SK-N-MC (cell line): ENCODE results near the gene C20orf202.

Experiments
- EZH2 ChIP-seq: fragments of 200-600 bp; sonication (generic); IDR thresholded peaks from one replicate; pipeline ENCODE4 v1.6.1; 2017; ENCODE audit warnings: antibody characterized with exemption
- FOXP2 ChIP-seq: optimal IDR thresholded peaks from 2 replicates; pipeline ENCODE3; 2011; ENCODE audit warnings: mild to moderate bottlenecking, moderate library complexity; ENCODE audit not compliant: insufficient read depth; ENCODE audit errors: extremely low read length, control extremely low read depth
- POLR2AphosphoS5 ChIP-seq: IDR thresholded peaks from 2 replicates; pipeline ENCODE4 v1.6.1; 2012; ENCODE audit warnings: mild to moderate bottlenecking, low read depth, low read length, borderline replicate concordance

DNA sequence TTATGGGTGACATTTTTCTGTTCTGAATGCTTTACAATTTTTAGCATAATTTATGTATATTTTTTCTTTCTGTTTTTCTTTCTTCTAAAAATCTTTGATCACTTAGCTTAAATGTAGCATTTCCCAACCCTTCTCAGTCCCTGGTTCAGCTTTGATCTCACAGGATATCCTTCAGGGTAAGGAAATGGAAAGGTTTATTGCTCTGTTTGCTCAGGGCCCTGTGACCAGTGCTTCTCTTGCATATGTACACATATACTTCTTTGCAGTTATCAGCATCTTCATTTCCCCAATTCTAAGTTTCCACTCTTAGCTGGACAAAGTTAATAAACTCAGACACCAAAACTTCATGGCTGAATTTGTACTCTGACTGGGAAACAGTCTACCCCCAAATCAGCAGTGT lies 49.0 kb upstream of the C20orf202 start:
- TF ChIP-seq POLR2AphosphoS5 (no peak), EZH2 (no peak), FOXP2 (no peak)
